H9 (cell line): ENCODE measurements around the gene EPAS1. TPM values are rescaled to one million over a fixed set of nuclear protein-coding genes. Genes with fewer than 3 reads are reported as not detected.

Source experiments
- DNase-seq: peaks from one replicate; pipeline ENCODE4 v3.0.0-alpha.2; 2017
- H2AFZ ChIP-seq: one replicate; pipeline ENCODE4 v1.6.1; 2013; ENCODE audit warnings: mild to moderate bottlenecking, low read length, control low read depth, moderate library complexity
- H2AK5ac ChIP-seq: 2 replicates; pipeline ENCODE4 v1.6.1; 2013; ENCODE audit warnings: low read length, control low read depth, mixed read lengths; ENCODE audit not compliant: insufficient read length
- H2BK120ac ChIP-seq: one replicate; pipeline ENCODE4 v1.6.1; 2013; ENCODE audit warnings: low read depth, mild to moderate bottlenecking, low read length, control low read depth, inconsistent platforms; ENCODE audit not compliant: poor library complexity, severe bottlenecking
- H2BK12ac ChIP-seq: 2 replicates; pipeline ENCODE4 v1.6.1; 2013; ENCODE audit warnings: low read length, control low read depth, mixed read lengths, low read depth; ENCODE audit not compliant: insufficient read length
- H2BK15ac ChIP-seq: 2 replicates; pipeline ENCODE4 v1.6.1; 2013; ENCODE audit warnings: low read depth, low read length, control low read depth
- H2BK20ac ChIP-seq: one replicate; pipeline ENCODE4 v1.6.1; 2013; ENCODE audit warnings: low read depth, mild to moderate bottlenecking, low read length, control low read depth, inconsistent platforms; ENCODE audit not compliant: poor library complexity, severe bottlenecking
- H2BK5ac ChIP-seq: 2 replicates; pipeline ENCODE4 v1.6.1; 2013; ENCODE audit warnings: low read length, control low read depth, mixed read lengths; ENCODE audit not compliant: insufficient read length
- H3K14ac ChIP-seq: 2 replicates; pipeline ENCODE4 v1.6.1; 2013; ENCODE audit warnings: low read length, control low read depth; ENCODE audit not compliant: insufficient read depth
- H3K18ac ChIP-seq: 2 replicates; pipeline ENCODE4 v1.6.1; 2013; ENCODE audit warnings: low read depth, mild to moderate bottlenecking, mixed read lengths, low read length, control low read depth; ENCODE audit not compliant: insufficient read length
- H3K23ac ChIP-seq: 2 replicates; pipeline ENCODE4 v1.6.1; 2013; ENCODE audit warnings: low read length, control low read depth, mixed read lengths, low read depth; ENCODE audit not compliant: insufficient read length
- H3K23me2 ChIP-seq: 2 replicates; pipeline ENCODE4 v1.6.1; 2013; ENCODE audit warnings: low read depth, mild to moderate bottlenecking, mixed read lengths, low read length, control low read depth; ENCODE audit not compliant: insufficient read length, poor library complexity, severe bottlenecking
- H3K27ac ChIP-seq: 2 replicates; pipeline ENCODE4 v1.5.1; 2013; ENCODE audit warnings: low read length, control low read depth, mixed read lengths, low read depth; ENCODE audit not compliant: insufficient read length
- H3K27me3 ChIP-seq: 2 replicates; pipeline ENCODE4 v1.6.1; 2013; ENCODE audit warnings: low read length, control low read depth, inconsistent platforms; ENCODE audit not compliant: insufficient read depth
- H3K4ac ChIP-seq: 2 replicates; pipeline ENCODE4 v1.6.1; 2013; ENCODE audit warnings: low read depth, mild to moderate bottlenecking, control low read depth, inconsistent platforms, low read length, moderate library complexity
- H3K4me1 ChIP-seq: 2 replicates; pipeline ENCODE4 v1.6.1; 2013; ENCODE audit warnings: low read length, control low read depth, inconsistent platforms; ENCODE audit not compliant: insufficient read depth
- H3K4me2 ChIP-seq: 2 replicates; pipeline ENCODE4 v1.6.1; 2013; ENCODE audit warnings: low read length, control low read depth, mixed read lengths; ENCODE audit not compliant: insufficient read length, insufficient read depth
- H3K56ac ChIP-seq: 2 replicates; pipeline ENCODE4 v1.6.1; 2013; ENCODE audit warnings: low read depth, mild to moderate bottlenecking, mixed read lengths, low read length, control low read depth; ENCODE audit not compliant: insufficient read length
- H3K79me1 ChIP-seq: 2 replicates; pipeline ENCODE4 v1.6.1; 2013; ENCODE audit warnings: low read depth, mild to moderate bottlenecking, moderate library complexity, low read length, control low read depth, inconsistent platforms; ENCODE audit not compliant: insufficient read depth, poor library complexity, severe bottlenecking
- H3K79me2 ChIP-seq: 2 replicates; pipeline ENCODE4 v1.6.1; 2013; ENCODE audit warnings: low read length, control low read depth, inconsistent platforms; ENCODE audit not compliant: insufficient read depth
- H3K9ac ChIP-seq: 2 replicates; pipeline ENCODE4 v1.6.1; 2013; ENCODE audit warnings: low read length, control low read depth, mixed read lengths; ENCODE audit not compliant: insufficient read length; ENCODE audit errors: extremely low read depth
- H3K9me3 ChIP-seq: one replicate; pipeline ENCODE4 v1.6.1; 2013; ENCODE audit warnings: low read depth, low read length, inconsistent platforms; ENCODE audit not compliant: control insufficient read depth
- H3T11ph ChIP-seq: one replicate; pipeline ENCODE4 v1.6.1; 2013; ENCODE audit warnings: mild to moderate bottlenecking, low read length, control low read depth, inconsistent platforms
- H4K20me1 ChIP-seq: one replicate; pipeline ENCODE4 v1.6.1; 2013; ENCODE audit not compliant: control insufficient read depth, insufficient read length, insufficient read depth
- H4K5ac ChIP-seq: 2 replicates; pipeline ENCODE4 v1.6.1; 2013; ENCODE audit warnings: low read depth, mild to moderate bottlenecking, mixed read lengths, low read length, control low read depth; ENCODE audit not compliant: insufficient read length
- H4K8ac ChIP-seq: replicated peaks from 2 replicates; pipeline ENCODE4 v1.6.1; 2013; ENCODE audit warnings: low read length, control low read depth, mixed read lengths, low read depth; ENCODE audit not compliant: insufficient read length
- H4K91ac ChIP-seq: 2 replicates; pipeline ENCODE4 v1.6.1; 2013; ENCODE audit warnings: low read depth, mild to moderate bottlenecking, moderate library complexity, mixed read lengths, low read length, control low read depth; ENCODE audit not compliant: insufficient read length
- H3K27ac Mint-ChIP-seq, 3 experiments: 2 replicates in 2 of 3; 3 replicates in 1 of 3; pipeline ENCODE4 v1.8.0; 2020 to 2021; ENCODE audit warnings: mixed read lengths in 3 of 3, mild to moderate bottlenecking in 1 of 3, moderate library complexity in 1 of 3
- H3K27me3 Mint-ChIP-seq: 2 replicates; pipeline ENCODE4 v1.8.0; 2021; ENCODE audit warnings: low read depth, mild to moderate bottlenecking, moderate library complexity, mixed read lengths
- H3K36me3 Mint-ChIP-seq, 3 experiments: 2 replicates in 2 of 3; 3 replicates in 1 of 3; pipeline ENCODE4 v1.8.0; 2020 to 2021; ENCODE audit warnings: low read depth in 3 of 3, mixed read lengths in 3 of 3; ENCODE audit not compliant: insufficient read depth in 1 of 3
- H3K4me1 Mint-ChIP-seq, 2 experiments: 2 replicates each; pipeline ENCODE4 v1.8.0; 2020; ENCODE audit warnings: mixed read lengths in 2 of 2
- H3K4me3 Mint-ChIP-seq, 2 experiments: 2 replicates in 1 of 2; 3 replicates in 1 of 2; pipeline ENCODE4 v1.8.0; 2020 to 2021; ENCODE audit warnings: mild to moderate bottlenecking in 2 of 2, mixed read lengths in 2 of 2, moderate library complexity in 1 of 2
- H3K9me3 Mint-ChIP-seq, 2 experiments: 2 replicates in 1 of 2; 3 replicates in 1 of 2; pipeline ENCODE4 v1.8.0; 2020; ENCODE audit warnings: mild to moderate bottlenecking in 2 of 2, mixed read lengths in 2 of 2, moderate library complexity in 1 of 2
- CTCF ChIP-seq: fragments of 200-600 bp; sonication (generic); conservative IDR thresholded peaks from 3 replicates; pipeline ENCODE4 v1.8.0; 2021; ENCODE audit warnings: antibody characterized with exemption, mild to moderate bottlenecking
- WGBS: extraction: QIAGEN DNeasy Blood & Tissue Kit; methylation state at CpG from one replicate; pipeline ENCODE4 v1.1.7; 2013; ENCODE audit warnings: missing lambda C conversion rate, low lambda C conversion rate, mixed read lengths; ENCODE audit not compliant: insufficient read length; ENCODE audit errors: extremely low coverage; 5-methylcytosine and 5-hydroxymethylcytosine counted together
- total RNA-seq: library from RNA; stranded (reverse); gene quantifications from 2 replicates; pipeline ENCODE4 v1.2.1, GENCODE V29; 2021

Gene EPAS1
- total RNA-seq, 1 experiment from 2014 or later, result 1.1 TPM

- Histone ChIP-seq H3K9me3 (no peaks in the 10 kb centered on the region), H4K91ac (no peak overlapping the region), H3K18ac (no peak overlapping the region), H2BK120ac (no peak overlapping the region), H3T11ph (no peak overlapping the region), H3K4me1 (no peaks in the 10 kb centered on the region), H3K27me3 (no peaks in the 10 kb centered on the region), H3K23ac (no peak overlapping the region), H2BK5ac (no peak overlapping the region), H3K56ac (no peak overlapping the region), H3K9ac (no peak overlapping the region), H3K27ac (no peak overlapping the region), H3K79me1 (no peaks in the 10 kb centered on the region), H4K5ac (no peak overlapping the region), H3K4me2 (no peak overlapping the region), H2BK15ac (no peak overlapping the region), H4K8ac (no peak overlapping the region), H3K14ac (no peak overlapping the region), H3K23me2 (no peaks in the 10 kb centered on the region), H2BK12ac (no peak overlapping the region), H2BK20ac (no peak overlapping the region), H3K79me2 (no peaks in the 10 kb centered on the region), H2AFZ (no peak overlapping the region), H2AK5ac (no peak overlapping the region), H3K4ac (no peak overlapping the region), H4K20me1 (no peaks in the 10 kb centered on the region)
- Mint-ChIP-seq H3K27me3 (peaks cover 2% of the 10 kb centered on the region; the same call in 1 of the 2 replicates), H3K4me1 (peaks cover 0 to 6% of the 10 kb centered on the region in 2 experiments; a peak in 1 of 4 replicates), H3K36me3 (no peaks in the 10 kb centered on the region), H3K9me3 (no peaks in the 10 kb centered on the region), H3K4me3 (no peak overlapping the region), H3K27ac (no peak overlapping the region)
- DNase-seq, result no peak
- no CpG with 5 or more reads among the region's 6 CpGs for WGBS
- TF ChIP-seq CTCF, result no peak
These were observed 105.7 kb downstream of the EPAS1 start for GRCh38 chr2:46402874-46403273.
